ENCODE results near the gene DSCAML1.

DSCAML1 gene

GRCh38 chr11:117642396-117642795 is 154.6 kb downstream of the DSCAML1 start:
- Histone ChIP-seq H4K20me1 (ENCODE audit: insufficient read depth, low read length) (no peaks in the 10 kb centered on the region), H3K9me2 (ENCODE audit: low read depth, low read length) (no peaks in the 10 kb centered on the region), H3K27ac (ENCODE audit: low read depth, low read length, poor library complexity, severe bottlenecking) (no peak overlapping the region), H3K79me2 (ENCODE audit: insufficient read depth, low read length) (no peaks in the 10 kb centered on the region), H3F3A (ENCODE audit: insufficient read depth, low read length) (no peaks in the 10 kb centered on the region), H3K9me3 (ENCODE audit: low read length) (no peaks in the 10 kb centered on the region), H3K4me3 (ENCODE audit: low read depth, low read length, poor library complexity, severe bottlenecking) (no peak overlapping the region), H3K36me3 (ENCODE audit: insufficient read depth, low read length) (no peaks in the 10 kb centered on the region), H3K4me1 (ENCODE audit: insufficient read depth, low read length, severe bottlenecking) (no peaks in the 10 kb centered on the region), H3K27me3 (ENCODE audit: insufficient read depth, low read length) (peaks cover 3% of the 10 kb centered on the region; the same call in 1 of the 2 replicates), H3K9ac (ENCODE audit: low read length) (no peak overlapping the region), H2AFZ (ENCODE audit: low read length) (no peak overlapping the region), H3K4me2 (ENCODE audit: low read length) (no peak overlapping the region)
- TF ChIP-seq EZH2 (IDR thresholded peaks at IDR 0.05; ENCODE audit: borderline replicate concordance, low read length) (no peak), CTCF (IDR thresholded peaks at IDR 0.05; ENCODE audit: low read length) (no peak)

- Histone ChIP-seq H3K9me2 (ENCODE audit: low read depth, low read length) (no peaks in the 10 kb centered on the region), H3K4me2 (ENCODE audit: low read length) (no peak overlapping the region), H3K36me3 (ENCODE audit: insufficient read depth, low read length) (no peaks in the 10 kb centered on the region), H3K9ac (ENCODE audit: low read length) (no peak overlapping the region), H3K79me2 (ENCODE audit: insufficient read depth, low read length) (no peaks in the 10 kb centered on the region), H4K20me1 (ENCODE audit: insufficient read depth, low read length) (no peaks in the 10 kb centered on the region), H3K27me3 (ENCODE audit: insufficient read depth, low read length) (peaks cover 3% of the 10 kb centered on the region; the same call in 1 of the 2 replicates), H3F3A (ENCODE audit: insufficient read depth, low read length) (no peaks in the 10 kb centered on the region), H2AFZ (ENCODE audit: low read length) (no peak overlapping the region), H3K4me1 (ENCODE audit: insufficient read depth, low read length, severe bottlenecking) (no peaks in the 10 kb centered on the region), H3K4me3 (ENCODE audit: low read depth, low read length, poor library complexity, severe bottlenecking) (no peak overlapping the region), H3K27ac (ENCODE audit: low read depth, low read length, poor library complexity, severe bottlenecking) (no peak overlapping the region), H3K9me3 (ENCODE audit: low read length) (no peaks in the 10 kb centered on the region)
- TF ChIP-seq EZH2 (IDR thresholded peaks at IDR 0.05; ENCODE audit: borderline replicate concordance, low read length) (no peak), CTCF (IDR thresholded peaks at IDR 0.05; ENCODE audit: low read length) (no peak)
Observed at GRCh38 chr11:117641008-117641915, 155.8 kb downstream of the DSCAML1 start.

- Histone ChIP-seq H3K9ac (ENCODE audit: low read length) (no peak overlapping the region), H3K27me3 (ENCODE audit: insufficient read depth, low read length) (peaks cover 3% of the 10 kb centered on the region; the same call in 1 of the 2 replicates), H3K36me3 (ENCODE audit: insufficient read depth, low read length) (no peaks in the 10 kb centered on the region), H3K4me2 (ENCODE audit: low read length) (no peak overlapping the region), H3K4me3 (ENCODE audit: low read depth, low read length, poor library complexity, severe bottlenecking) (no peak overlapping the region), H3K9me2 (ENCODE audit: low read depth, low read length) (no peaks in the 10 kb centered on the region), H3K27ac (ENCODE audit: low read depth, low read length, poor library complexity, severe bottlenecking) (no peak overlapping the region), H4K20me1 (ENCODE audit: insufficient read depth, low read length) (no peaks in the 10 kb centered on the region), H3K9me3 (ENCODE audit: low read length) (no peaks in the 10 kb centered on the region), H3K79me2 (ENCODE audit: insufficient read depth, low read length) (no peaks in the 10 kb centered on the region), H3F3A (ENCODE audit: insufficient read depth, low read length) (no peaks in the 10 kb centered on the region), H2AFZ (ENCODE audit: low read length) (no peak overlapping the region), H3K4me1 (ENCODE audit: insufficient read depth, low read length, severe bottlenecking) (no peaks in the 10 kb centered on the region)
- no peak for TF ChIP-seq EZH2 (IDR thresholded peaks at IDR 0.05; ENCODE audit: borderline replicate concordance, low read length)
Observed at GRCh38 chr11:117640041-117640440, 157.0 kb downstream of the DSCAML1 start.

All from OCI-LY1 (cell line).